A549 (cell line): ENCODE results near the gene PDE6D. TPM values are rescaled to one million over a fixed set of nuclear protein-coding genes. Genes with fewer than 3 reads are reported as not detected.

Source experiments
- ATAC-seq, 2 experiments: fragments of 200-7000 bp in 1 of 2; fragments of >200 bp in 1 of 2; cut with Nextera tagmentation in 1 of 2; cut with Tn5 transposase in 1 of 2; 3 replicates each; pipeline versions ENCODE4 v1.8.0 to v1.9.1; 2018 to 2020; ENCODE audit warnings: mild to moderate bottlenecking in 1 of 2, moderate library complexity in 1 of 2
- CTCF ChIA-PET: fragments of 300-600 bp; sonication (Branson Sonifier 250); formaldehyde crosslinking; extraction: SDS; loops from one replicate; lab custom pipeline; 2021; ENCODE audit warnings: antibody characterized with exemption, inconsistent platforms; lab: Yijun Ruan, JAX
- POLR2A ChIA-PET: fragments of 350-600 bp; formaldehyde crosslinking; extraction: SDS; loops from one replicate; lab custom pipeline; 2021; ENCODE audit warnings: antibody characterized with exemption, inconsistent platforms; lab: Yijun Ruan, JAX
- DNase-seq, 2 experiments: peaks; one replicate each; pipeline versions ENCODE4 v3.0.0 to v3.0.0-alpha.2; 2011 to 2016; ENCODE audit warnings: low read depth in 1 of 2, low spot score in 1 of 2
- FAIRE-seq: peaks from 2 replicates; lab custom pipeline; 2011; peaks lifted over from hg19 to GRCh38; lab: Jason Lieb, UNC
- H3K27ac ChIP-seq, 2 experiments: fragments of >200 bp; sonication (Bioruptor Twin); formaldehyde crosslinking; 3 replicates each; pipeline ENCODE4 v1.5.1; 2016 to 2017
- H3K4me1 ChIP-seq: fragments of >200 bp; sonication (Bioruptor Twin); formaldehyde crosslinking; 3 replicates; pipeline ENCODE4 v1.6.1; 2016
- H3K4me2 ChIP-seq: fragments of >200 bp; sonication (Bioruptor Twin); formaldehyde crosslinking; 3 replicates; pipeline ENCODE4 v1.6.1; 2016
- H3K4me3 ChIP-seq: fragments of >200 bp; sonication (Bioruptor Twin); formaldehyde crosslinking; 3 replicates; pipeline ENCODE4 v1.5.1; 2016
- H3K9me3 ChIP-seq: fragments of >200 bp; sonication (Bioruptor Twin); formaldehyde crosslinking; 3 replicates; pipeline ENCODE4 v1.6.1; 2016
- BCL3 ChIP-seq: fragments of >200 bp; sonication (Bioruptor Twin); formaldehyde crosslinking; IDR thresholded peaks from 3 replicates; pipeline ENCODE4 v1.6.1; 2016
- CHD4 ChIP-seq: fragments of 200-600 bp; sonication (generic); IDR thresholded peaks from 2 replicates; pipeline ENCODE4 v1.6.1; 2016; ENCODE audit warnings: antibody characterized with exemption, mild to moderate bottlenecking, borderline replicate concordance
- FOSL2 ChIP-seq, 2 experiments: fragments of 450-650 bp in 1 of 2; fragments of >200 bp in 1 of 2; sonication (Bioruptor Twin) in 1 of 2; formaldehyde crosslinking; IDR thresholded peaks; 2 replicates each; pipeline versions ENCODE4 v1.5.0 to v1.6.1; 2016 to 2020; ENCODE audit warnings: mild to moderate bottlenecking in 1 of 2, moderate library complexity in 1 of 2
- HDAC2 ChIP-seq: fragments of 200-600 bp; sonication (generic); IDR thresholded peaks from 2 replicates; pipeline ENCODE4 v1.6.1; 2016
- HOXA7 ChIP-seq: fragments of 250-450 bp; sonication (Bioruptor Pico); IDR thresholded peaks from 2 replicates; pipeline ENCODE4 v1.5.0; 2020; ENCODE audit warnings: mild to moderate bottlenecking, moderate library complexity
- JUNB ChIP-seq: fragments of >200 bp; sonication (Bioruptor Twin); formaldehyde crosslinking; IDR thresholded peaks from 2 replicates; pipeline ENCODE4 v1.6.1; 2016
- NFE2L2 ChIP-seq: fragments of 150-350 bp; conservative IDR thresholded peaks from 2 replicates; pipeline ENCODE4 v1.6.1; 2014; ENCODE audit warnings: low read length
- NPAS2 ChIP-seq: fragments of 250-450 bp; sonication (Bioruptor Pico); IDR thresholded peaks from 2 replicates; pipeline ENCODE4 v1.8.0; 2022; ENCODE audit warnings: mild to moderate bottlenecking, moderate library complexity, borderline replicate concordance
- RAD21 ChIP-seq, 2 experiments: fragments of >200 bp in 1 of 2; sonication (Bioruptor Twin) in 1 of 2; formaldehyde crosslinking in 1 of 2; IDR thresholded peaks in 1 of 2; conservative IDR thresholded peaks in 1 of 2; 2 replicates in 1 of 2; 3 replicates in 1 of 2; pipeline ENCODE4 v1.6.1; 2012 to 2018; ENCODE audit warnings: inconsistent platforms in 1 of 2
- SMC3 ChIP-seq: fragments of >200 bp; sonication (Bioruptor Twin); formaldehyde crosslinking; IDR thresholded peaks from 3 replicates; pipeline ENCODE4 v1.6.1; 2018; ENCODE audit warnings: inconsistent platforms
- TFCP2L1 ChIP-seq: fragments of 250-450 bp; sonication (Bioruptor Pico); IDR thresholded peaks from 2 replicates; pipeline ENCODE4 v1.5.0; 2021; ENCODE audit warnings: mild to moderate bottlenecking
- USF2 ChIP-seq: fragments of 450-650 bp; IDR thresholded peaks from 2 replicates; pipeline ENCODE4 v1.6.1; 2014; ENCODE audit warnings: antibody characterized with exemption
- ZFP36 ChIP-seq: fragments of 450-650 bp; IDR thresholded peaks from 2 replicates; pipeline ENCODE4 v1.6.1; 2014; ENCODE audit warnings: borderline replicate concordance; ENCODE audit not compliant: partially characterized antibody
- WGBS: methylation state at CpG from one replicate; pipeline ENCODE4 v1.1.6; 2017; ENCODE audit errors: missing lambda C conversion rate; 5-methylcytosine and 5-hydroxymethylcytosine counted together
- polyA plus RNA-seq, 4 experiments: library from polyadenylated mRNA; depleted of rRNA in 3 of 4; stranded (reverse); fragments of >200 nt; fragmentation: RNase III in 1 of 4; extraction: RNeasy Plus Mini Kit Qiagen cat#74134 plus additional on column Dnase treatment in 1 of 4; gene quantifications; 2 replicates in 3 of 4; 3 replicates in 1 of 4; pipeline ENCODE4 v1.2.3, GENCODE V29; 2011 to 2017

Gene PDE6D
- polyA plus RNA-seq, 2 of the 4 experiments (the other 2 are of a cell fraction): 27.3 to 51.3 TPM

- H3K4me3 ChIP-seq: no peak overlapping the region
- DNase-seq (no peak), FAIRE-seq (no peak), ATAC-seq (no peak)
- no peaks in the 10 kb centered on the region for H3K9me3 ChIP-seq
- TF ChIP-seq HOXA7 (no peak), HDAC2 (no peak), BCL3 (no peak), JUNB (no peak), ZFP36 (no peak), CHD4 (no peak)
- CTCF ChIA-PET: interaction anchor here (1.0 to 78.4 kb wide), 2 partner anchors 68 to 155 kb away, joined by 3 to 4158 read pairs; no protein-coding TSS in a partner anchor
- no peak overlapping the region for H3K4me2 ChIP-seq
- H3K27ac ChIP-seq: no peak overlapping the region
- POLR2A ChIA-PET: no interaction called here
- 73% methylated on average over 6 of the region's 6 CpGs for WGBS
- H3K4me1 ChIP-seq: peaks cover 33% of the 10 kb centered on the region
Measured at GRCh38 chr2:231718799-231719198, 62.3 kb downstream of the PDE6D start.

GRCh38 chr2:231717281-231718171, 63.6 kb downstream of the PDE6D start:
- TF ChIP-seq TFCP2L1: no peak
- peak; percentile 86 for TF ChIP-seq USF2
- TF ChIP-seq, all 56 proteins: peak for 1
- ChIA-PET POLR2A (interaction anchor here (0.6 to 1.3 kb wide), 4 partner anchors 9 to 253 kb away, joined by 3 to 5 read pairs (median 3); partner anchors contain the start of genes NCL and PTMA), CTCF (interaction anchor here (1.9 to 78.4 kb wide), 4 partner anchors 7 to 66 kb away, joined by 8 to 4158 read pairs (median 52); no protein-coding TSS in a partner anchor)
- WGBS: 83% methylated on average over 13 of the region's 13 CpGs
- ATAC-seq (no peak), DNase-seq (peak; percentile 58 to 75), FAIRE-seq (no peak)
- no peak overlapping the region for H3K4me2 ChIP-seq
- H3K4me3 ChIP-seq: no peak overlapping the region
- no peaks in the 10 kb centered on the region for H3K9me3 ChIP-seq
- peak overlapping the region in 1 of 2 experiments; percentile 70; a peak in 2 of 6 replicates for H3K27ac ChIP-seq
- peaks cover 42% of the 10 kb centered on the region for H3K4me1 ChIP-seq

- CTCF ChIA-PET: interaction anchor here (0.6 to 78.4 kb wide), 11 partner anchors 8 to 234 kb away, joined by 3 to 4158 read pairs (median 11); no protein-coding TSS in a partner anchor
- Histone ChIP-seq H3K4me3 (no peak overlapping the region), H3K27ac (peak overlapping the region in 1 of 2 experiments; percentile 70; a peak in 3 of 6 replicates), H3K4me2 (peak overlapping the region; percentile 21; the same call in 1 of the 3 replicates), H3K4me1 (peaks cover 50% of the 10 kb centered on the region), H3K9me3 (no peaks in the 10 kb centered on the region)
- POLR2A ChIA-PET: interaction anchor here (0.6 to 1.3 kb wide), 3 partner anchors 8 to 252 kb away, joined by 3 read pairs; partner anchors contain the start of genes NCL and PTMA
- DNase-seq (no peak), ATAC-seq (peak in 1 of 2 experiments; percentile 2; a peak in 3 of 6 replicates), FAIRE-seq (no peak)
- TF ChIP-seq FOSL2 (IDR thresholded peaks at IDR 0.05) (no peak), FOSL2 (CRISPR knock-in tag; IDR thresholded peaks at IDR 0.05) (0 out of 2 replicates have a peak, but pooled peaks have one; percentile 16), RAD21 (conservative IDR thresholded peaks at IDR 0.05 in 1 of 2, IDR thresholded peaks at IDR 0.05 in 1 of 2) (no peak)
- WGBS: 69% methylated on average over 8 of the region's 11 CpGs
Measured at GRCh38 chr2:231716666-231717280, 64.3 kb downstream of the PDE6D start.

- 90% methylated on average over 5 of the region's 8 CpGs for WGBS
- ATAC-seq: peak in 1 of 2 experiments; percentile 3; a peak in 3 of 6 replicates
- FAIRE-seq: no peak
- peak overlapping the region in 1 of 2 experiments; percentile 70; a peak in 3 of 6 replicates for H3K27ac ChIP-seq
- H3K4me3 ChIP-seq: no peak overlapping the region
- no peaks in the 10 kb centered on the region for H3K9me3 ChIP-seq
- H3K4me1 ChIP-seq: peaks cover 55% of the 10 kb centered on the region
- no peak for TF ChIP-seq NFE2L2
- no peak for TF ChIP-seq NPAS2
- no peak for TF ChIP-seq BCL3
- TF ChIP-seq SMC3: no peak
- ChIA-PET CTCF (interaction anchor here (0.5 to 78.4 kb wide), 19 partner anchors 9 to 233 kb away, joined by 3 to 4158 read pairs (median 8); no protein-coding TSS in a partner anchor), POLR2A (interaction anchor here (0.9 to 2.7 kb wide), 3 partner anchors 8 to 252 kb away, joined by 3 to 16 read pairs (median 3); partner anchors contain the start of genes NCL and PTMA)
- peak overlapping the region; percentile 21; the same call in 1 of the 3 replicates for H3K4me2 ChIP-seq
- no peak for DNase-seq
Measured at GRCh38 chr2:231715988-231716616, 65.0 kb downstream of the PDE6D start.
